ENCODE data around the gene PTPRK.

Gene PTPRK

DNA sequence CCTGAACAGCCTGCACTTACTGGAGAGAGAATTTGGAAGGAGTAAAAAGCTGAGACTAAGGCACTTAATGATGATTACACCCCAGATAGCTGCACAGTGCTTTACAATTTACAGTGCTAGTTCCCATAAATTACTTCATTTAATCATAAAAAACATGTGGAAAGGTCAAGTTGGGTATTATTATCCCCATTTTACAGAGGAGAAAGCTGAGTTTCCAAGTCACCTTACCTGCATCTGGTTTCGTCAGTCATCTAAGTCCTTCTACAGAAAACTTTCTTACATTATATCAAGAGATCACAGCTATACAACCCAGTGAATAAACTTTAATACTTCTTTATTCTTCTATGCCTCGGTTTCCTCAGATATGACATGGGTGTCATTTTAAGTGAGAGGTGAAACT lies 3.3 kb downstream of the PTPRK start:
- FAIRE-seq (peak; percentile 18), DNase-seq (ENCODE audit: insufficient read length, low spot score) (no peak)

- DNase-seq (ENCODE audit: insufficient read length, low spot score), result no peak
- no peak for FAIRE-seq
Observed at GRCh38 chr6:128516514-128516898, 3.9 kb downstream of the PTPRK start.

GRCh38 chr6:128515550-128516513 lies 4.6 kb downstream of the PTPRK start:
- DNase-seq (ENCODE audit: insufficient read length, low spot score) (no peak), FAIRE-seq (no peak)

GRCh38 chr6:128513878-128514277 lies 6.5 kb downstream of the PTPRK start:
- no peak for FAIRE-seq
- no peak for DNase-seq (ENCODE audit: insufficient read length, low spot score)

DNA sequence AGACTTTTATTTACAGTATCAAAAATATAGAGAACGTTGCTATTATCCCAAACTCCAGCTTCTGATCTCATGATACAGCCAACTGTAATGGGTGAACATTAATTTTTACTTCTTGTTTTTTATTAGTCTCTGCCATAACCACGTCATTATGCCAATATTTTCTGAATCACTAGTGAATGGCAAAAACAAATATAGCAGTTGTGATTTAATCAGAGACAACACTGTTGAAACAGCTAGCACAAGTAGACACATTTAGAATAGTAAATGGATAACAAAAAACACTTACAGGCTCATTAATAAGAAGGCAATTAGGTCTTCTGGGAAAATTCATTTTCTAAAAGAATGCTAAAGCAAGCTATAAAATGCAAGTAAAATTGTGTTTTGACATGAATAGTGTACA lies 8.1 kb downstream of the PTPRK start:
- no peak for DNase-seq (ENCODE audit: insufficient read length, low spot score)
- FAIRE-seq, result no peak

DNA sequence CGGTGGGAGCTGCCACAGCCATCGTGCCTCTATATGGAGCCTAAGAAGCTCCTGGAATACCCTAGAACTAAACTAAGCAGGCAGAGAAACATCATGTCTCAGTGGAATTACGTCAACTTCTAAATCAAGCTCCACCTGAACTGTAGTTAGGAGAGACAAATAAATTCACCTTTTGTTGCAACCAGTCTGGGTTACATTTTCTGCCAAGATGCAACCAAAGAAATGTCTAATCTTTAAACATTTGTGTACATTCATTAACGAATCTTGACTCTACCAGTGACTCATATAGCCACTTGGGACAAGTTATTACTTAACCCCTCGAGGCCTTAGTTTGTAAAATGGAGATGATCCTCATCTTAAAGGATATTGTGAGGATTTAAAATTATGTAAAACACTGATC lies 8.9 kb downstream of the PTPRK start:
- peak; percentile 83 for FAIRE-seq
- DNase-seq (ENCODE audit: insufficient read length, low spot score), result no peak

- peak; percentile 57 for FAIRE-seq
- DNase-seq (ENCODE audit: insufficient read length, low spot score), result no peak
Observed at GRCh38 chr6:128509709-128510108, 10.7 kb downstream of the PTPRK start.

DNA sequence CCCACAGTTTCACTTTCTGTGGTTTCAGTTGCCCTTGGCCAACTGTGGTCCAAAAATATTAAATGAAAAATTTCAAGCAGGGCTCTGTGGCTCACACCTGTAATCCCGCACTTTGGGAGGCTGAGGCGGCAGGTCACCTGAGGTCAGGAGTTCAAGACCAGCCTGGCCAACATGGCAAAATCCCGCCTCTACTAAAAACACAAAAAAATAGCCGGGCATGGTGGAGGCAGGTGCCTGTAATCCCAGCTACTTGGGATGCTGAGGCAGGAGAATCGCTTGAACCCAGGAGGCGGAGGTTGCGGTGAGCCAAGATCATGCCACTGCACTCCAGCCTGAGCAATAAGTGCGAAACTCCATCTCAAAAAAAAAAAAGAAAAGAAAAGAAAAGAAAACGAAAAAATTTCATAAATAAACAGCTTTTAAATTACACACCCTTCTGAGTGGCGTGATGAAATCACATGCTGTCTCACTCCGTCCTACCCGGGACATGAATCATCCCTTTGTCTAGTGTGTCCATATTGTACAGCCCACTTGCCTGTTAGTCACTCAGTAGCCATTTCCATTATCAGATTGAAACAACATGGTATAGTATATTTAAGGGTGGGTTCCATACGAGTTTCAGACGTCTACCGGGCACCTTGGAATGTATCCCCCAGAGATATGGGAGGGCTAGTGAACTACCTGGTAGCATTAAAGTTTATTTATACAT lies 11.7 kb downstream of the PTPRK start:
- DNase-seq (ENCODE audit: insufficient read length, low spot score), result no peak
- FAIRE-seq, result no peak

- no peak for FAIRE-seq
- DNase-seq (ENCODE audit: insufficient read length, low spot score), result no peak
Observed at GRCh38 chr6:128507337-128508310, 12.8 kb downstream of the PTPRK start.

DNA sequence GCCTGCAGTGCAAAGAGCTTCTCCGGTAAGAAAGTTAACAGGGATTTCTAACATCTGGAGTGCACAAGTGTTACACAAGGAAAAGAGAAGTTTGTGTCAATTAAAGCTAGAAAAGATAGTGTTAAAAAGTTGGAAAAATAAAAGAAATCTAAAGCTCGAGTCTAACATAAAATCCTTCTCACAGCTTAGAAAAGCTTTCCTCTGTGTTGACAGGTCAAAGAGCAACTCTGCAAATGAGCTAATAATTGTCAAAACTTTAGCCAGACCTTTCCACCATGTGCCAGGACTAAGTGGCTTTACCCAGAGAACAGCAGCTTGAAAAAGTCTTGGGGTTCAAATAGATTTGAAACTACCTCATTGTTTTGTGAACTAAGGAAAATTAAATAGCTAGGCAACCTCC lies 14.8 kb downstream of the PTPRK start:
- DNase-seq (ENCODE audit: insufficient read length, low spot score) (no peak), FAIRE-seq (no peak)

- FAIRE-seq (peak; percentile 40), DNase-seq (ENCODE audit: insufficient read length, low spot score) (no peak)
Observed at GRCh38 chr6:128504003-128504654, 16.3 kb downstream of the PTPRK start.

- FAIRE-seq, result no peak
- no peak for DNase-seq (ENCODE audit: insufficient read length, low spot score)
Observed at GRCh38 chr6:128500749-128501600, 19.4 kb downstream of the PTPRK start.

DNA sequence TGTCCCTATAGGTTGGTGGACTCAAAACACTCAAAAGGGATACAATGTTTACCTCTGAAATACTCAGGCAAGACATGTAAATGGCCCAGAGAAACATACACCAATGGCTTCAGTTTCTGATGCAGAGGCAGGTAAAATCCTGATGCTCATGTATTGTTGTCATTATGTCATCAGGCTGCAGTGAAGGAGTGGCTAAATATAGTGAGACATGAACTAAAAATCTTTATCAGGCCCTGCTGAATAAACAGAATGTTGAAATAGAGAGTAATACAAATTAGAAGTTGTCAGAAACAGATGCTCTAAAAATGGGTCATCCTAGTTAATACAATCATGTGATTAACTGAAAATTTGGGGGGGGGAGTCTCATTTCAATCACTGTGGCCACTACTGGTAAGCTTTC lies 20.4 kb downstream of the PTPRK start:
- DNase-seq (ENCODE audit: insufficient read length, low spot score), result no peak
- FAIRE-seq, result no peak

- no peak for FAIRE-seq
- DNase-seq (ENCODE audit: insufficient read length, low spot score), result no peak
Observed at GRCh38 chr6:128499079-128499731, 21.2 kb downstream of the PTPRK start.

DNA sequence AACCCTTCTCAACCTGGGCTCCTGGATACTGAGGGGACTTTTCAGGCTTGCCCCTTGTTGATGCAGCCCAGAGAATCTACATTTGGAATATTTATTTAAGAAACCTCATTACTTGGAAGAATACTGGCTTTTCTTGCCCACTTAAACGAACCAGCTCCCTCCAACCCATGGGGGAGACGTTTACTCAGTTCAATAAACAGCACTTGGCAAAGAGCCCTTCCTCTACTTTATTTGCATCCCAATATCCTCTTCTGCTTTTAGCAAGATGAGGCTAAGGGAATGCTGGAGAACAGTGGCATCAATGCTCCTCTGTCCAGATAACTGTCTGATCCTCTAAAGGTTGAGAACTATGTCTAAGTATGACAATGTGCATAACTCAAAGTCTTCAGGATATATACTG lies 22.2 kb downstream of the PTPRK start:
- DNase-seq (ENCODE audit: insufficient read length, low spot score) (no peak), FAIRE-seq (no peak)

DNA sequence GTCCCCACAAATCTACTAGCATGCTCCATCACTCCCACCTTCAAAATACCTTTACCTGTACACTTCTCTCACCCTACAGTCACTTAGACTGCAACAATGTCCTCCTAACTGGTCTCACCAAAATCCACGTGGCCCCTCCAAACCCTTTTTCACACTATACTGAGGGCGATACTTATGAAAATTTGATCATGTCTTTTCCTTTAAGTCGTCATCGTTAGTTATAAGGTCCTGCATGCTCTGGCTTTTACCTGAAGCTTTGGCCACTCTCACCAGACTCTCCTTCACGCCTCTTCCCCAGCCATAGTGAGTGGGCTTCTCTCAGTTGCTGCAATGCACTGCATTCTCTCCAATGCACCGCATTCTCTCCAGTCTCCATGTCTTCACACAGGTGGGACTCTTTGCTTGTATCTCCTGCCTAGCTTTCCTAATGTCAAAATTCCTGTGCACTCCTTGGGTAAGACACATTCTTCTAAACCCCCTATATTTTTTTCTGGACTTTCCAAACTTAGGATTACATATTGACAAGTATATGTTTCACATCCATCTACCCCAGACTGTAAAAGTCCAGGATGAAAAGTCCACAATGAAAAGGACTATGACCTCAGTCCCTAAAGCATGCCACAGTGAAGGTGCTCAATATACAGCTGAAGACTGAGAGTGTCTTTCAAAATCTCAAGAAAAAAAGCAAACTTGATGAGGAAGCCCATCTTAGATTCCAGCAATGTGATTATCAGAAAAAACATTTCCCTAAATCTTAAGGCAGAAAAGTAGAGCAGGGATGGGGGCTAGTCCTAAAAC lies 24.7 kb downstream of the PTPRK start:
- no peak for FAIRE-seq
- no peak for DNase-seq (ENCODE audit: insufficient read length, low spot score)

- FAIRE-seq, result no peak
- DNase-seq (ENCODE audit: insufficient read length, low spot score), result no peak
Observed at GRCh38 chr6:128494440-128494839, 26.0 kb downstream of the PTPRK start.

DNA sequence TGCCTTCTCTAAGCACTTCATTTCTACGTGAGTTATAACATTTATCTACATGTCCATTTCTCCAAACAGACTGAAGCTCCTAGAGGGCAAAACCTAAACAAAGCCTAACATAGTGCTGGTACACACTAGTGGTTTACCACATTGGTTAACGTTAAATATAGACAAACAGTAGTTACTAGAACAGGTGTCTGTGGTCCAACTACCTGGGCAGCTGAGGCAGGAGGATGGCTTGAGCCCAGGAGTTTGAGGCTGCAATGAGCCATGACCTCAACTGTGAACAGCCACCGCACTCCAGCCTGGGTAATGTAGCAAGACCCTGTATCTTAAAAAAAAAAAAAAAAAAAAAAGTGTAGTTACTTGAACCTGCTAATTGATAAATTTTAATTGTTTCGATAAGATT lies 26.5 kb downstream of the PTPRK start:
- FAIRE-seq, result peak; percentile 69
- no peak for DNase-seq (ENCODE audit: insufficient read length, low spot score)

All from GM19239 (cell line).